ENCODE data around the gene SRSF7.
"Not testable (repeated sequence)": the region's sequence is repeated elsewhere in the genome, so short reads cannot be mapped to it uniquely, and the experiment has no call there.

Gene SRSF7

DNA sequence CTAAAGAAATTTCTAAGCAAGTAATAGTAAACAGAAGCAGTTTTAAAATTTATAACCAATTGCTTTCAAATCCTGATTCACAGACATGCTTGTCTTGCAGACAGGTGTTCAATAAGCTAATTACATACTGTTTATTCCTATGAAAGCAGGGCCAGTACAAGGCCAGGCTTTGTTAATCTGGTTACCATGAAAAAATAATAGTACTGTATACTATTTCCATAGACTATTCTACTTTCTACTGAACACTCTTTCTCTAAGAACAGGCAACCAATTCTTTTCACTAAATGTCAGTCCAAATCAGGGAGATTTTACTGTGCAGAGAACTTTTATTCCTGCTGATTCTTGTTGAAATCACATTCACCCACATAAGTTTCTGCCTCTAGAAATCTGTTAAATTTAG lies 2.9 kb upstream of the SRSF7 start:
- DNase-seq (ENCODE audit: low spot score): no peak

DNA sequence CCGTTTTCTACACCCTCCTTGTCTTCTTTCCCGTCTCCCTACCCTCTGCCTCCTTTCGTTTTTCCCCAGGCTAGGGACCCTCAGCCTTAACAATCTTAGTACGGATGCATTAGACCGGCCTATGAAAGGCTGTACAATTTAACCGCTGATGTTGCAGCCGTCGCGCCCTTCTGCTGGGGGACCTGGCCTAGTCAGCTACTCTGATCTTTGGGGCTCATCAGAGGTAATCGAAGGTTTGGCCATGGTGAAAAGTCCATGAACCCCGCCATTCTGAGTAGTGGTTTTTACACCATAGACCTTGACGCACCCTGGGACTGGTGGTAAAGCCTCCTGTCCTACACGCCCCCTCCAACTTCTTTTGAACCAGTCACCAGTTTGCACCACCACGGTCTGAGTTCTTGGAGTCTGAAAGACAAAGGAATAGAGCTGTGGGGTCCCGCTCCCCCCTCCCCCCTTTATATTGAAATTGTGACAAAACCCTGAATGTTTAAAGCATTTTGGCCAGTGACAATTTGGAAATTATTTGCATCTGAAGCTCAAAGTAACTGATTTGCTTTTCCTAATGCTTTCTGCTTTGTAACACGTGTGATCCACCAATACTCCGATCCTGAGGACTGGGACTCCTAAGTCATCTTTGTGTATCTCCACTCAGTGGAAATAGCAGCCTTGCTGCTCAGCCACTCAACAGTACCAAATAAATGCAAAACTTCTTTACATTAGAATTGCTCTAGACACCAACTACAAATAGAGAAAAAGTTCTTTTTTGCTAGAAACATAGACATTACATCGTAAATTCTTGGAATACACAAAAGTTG lies 642 bp upstream of the SRSF7 start:
- DNase-seq (ENCODE audit: low spot score): no peak

DNA sequence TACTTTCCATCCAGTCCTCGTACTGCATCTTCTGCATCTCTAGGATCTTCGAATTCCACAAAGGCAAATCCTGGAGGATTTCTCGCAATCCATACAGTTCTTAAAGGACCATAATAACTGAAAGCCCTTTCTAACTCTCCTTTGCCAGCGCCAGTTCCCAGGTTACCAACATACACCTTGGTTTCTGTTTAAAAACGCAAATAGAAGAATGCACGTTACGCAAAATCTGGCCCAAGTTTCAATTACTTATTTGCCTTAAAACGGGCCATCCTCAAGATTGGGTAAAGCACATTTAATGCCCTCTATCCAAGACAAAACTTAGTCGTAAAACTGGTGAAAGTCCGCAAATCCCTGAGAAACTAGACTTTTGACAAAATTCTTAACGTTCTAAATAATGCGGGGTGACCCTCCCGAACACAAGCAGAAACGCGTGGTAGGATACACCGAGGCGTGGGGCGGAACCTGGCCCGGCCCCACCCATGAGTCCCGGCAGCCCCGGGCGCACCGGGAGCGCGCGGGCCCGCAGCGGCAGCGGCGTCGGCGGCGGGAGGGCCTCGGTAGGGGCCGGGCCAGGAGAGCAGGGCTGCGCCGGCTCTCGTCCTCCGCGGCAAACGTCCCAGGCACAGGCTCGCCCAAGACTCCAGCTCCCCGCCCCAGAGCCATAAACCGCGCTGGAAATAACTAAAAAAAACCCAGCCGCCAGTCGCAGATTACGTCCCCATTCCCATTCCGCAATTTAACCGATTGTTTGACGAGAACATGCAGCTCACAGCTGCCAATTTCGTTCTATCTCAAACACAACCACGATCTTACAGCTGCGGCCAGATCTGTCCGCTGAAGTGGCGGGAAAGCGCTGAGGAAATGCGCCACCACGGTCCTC lies 910 bp downstream of the SRSF7 start:
- peak; percentile 39 for DNase-seq (ENCODE audit: low spot score)

DNA sequence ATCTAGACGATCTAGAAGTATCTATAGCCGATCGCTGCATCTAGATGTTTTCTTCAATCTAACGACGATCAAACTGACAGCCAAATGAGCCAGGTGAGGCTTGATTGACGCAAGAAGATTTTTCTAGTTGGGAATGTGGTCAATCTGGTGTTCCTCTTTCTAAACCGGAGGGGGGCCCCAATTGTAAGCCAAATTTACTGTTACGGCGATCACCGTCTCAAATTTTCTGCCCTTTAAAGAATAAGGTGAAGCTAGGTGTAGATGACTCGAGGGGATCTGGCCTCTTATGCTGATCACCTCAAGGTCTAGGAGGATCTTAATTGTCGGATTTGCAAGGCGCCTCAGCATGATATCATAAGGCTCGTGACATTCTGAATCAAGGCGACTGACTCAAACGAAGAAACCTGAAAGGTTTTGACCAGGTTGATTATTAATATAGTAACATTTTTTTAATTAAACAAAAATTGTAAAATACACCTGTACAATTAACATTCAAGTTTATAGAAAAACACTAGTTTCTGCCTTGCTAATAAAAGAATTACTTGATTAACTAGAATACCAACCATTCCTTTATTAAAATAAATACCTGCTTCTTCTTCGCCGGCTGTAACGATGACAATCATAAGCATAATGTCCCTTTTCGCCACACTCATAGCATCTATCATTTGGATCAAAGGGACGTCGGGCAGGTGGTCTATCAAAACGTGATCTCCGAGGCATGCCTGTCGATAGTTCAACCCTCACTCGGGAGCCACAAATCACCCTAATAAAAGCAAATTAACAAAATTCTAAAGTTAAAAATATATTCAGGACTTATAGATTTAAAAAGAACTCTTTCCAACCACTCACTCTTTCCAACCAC lies 2.0 kb downstream of the SRSF7 start:
- no peak for DNase-seq (ENCODE audit: low spot score)

DNA sequence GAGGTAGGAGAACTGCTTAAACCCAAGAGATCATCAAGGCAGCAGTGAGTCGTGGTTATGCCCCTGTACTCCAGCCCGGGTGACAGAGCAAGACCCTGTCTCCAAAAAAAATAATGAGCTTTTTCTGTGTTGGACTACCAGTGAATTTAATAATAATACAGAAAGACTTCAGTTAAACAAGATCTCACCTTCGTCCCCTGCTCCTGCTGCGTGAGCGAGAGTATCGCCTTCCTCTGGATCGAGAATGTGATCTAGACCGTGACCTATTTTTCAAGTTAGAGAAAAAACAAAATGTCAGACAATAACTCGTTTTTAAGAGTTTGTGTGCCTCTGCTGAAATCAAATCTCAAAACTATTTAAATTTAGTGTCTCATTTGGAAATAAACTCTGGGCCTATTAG lies 2.8 kb downstream of the SRSF7 start:
- DNase-seq (ENCODE audit: low spot score): no peak

DNA sequence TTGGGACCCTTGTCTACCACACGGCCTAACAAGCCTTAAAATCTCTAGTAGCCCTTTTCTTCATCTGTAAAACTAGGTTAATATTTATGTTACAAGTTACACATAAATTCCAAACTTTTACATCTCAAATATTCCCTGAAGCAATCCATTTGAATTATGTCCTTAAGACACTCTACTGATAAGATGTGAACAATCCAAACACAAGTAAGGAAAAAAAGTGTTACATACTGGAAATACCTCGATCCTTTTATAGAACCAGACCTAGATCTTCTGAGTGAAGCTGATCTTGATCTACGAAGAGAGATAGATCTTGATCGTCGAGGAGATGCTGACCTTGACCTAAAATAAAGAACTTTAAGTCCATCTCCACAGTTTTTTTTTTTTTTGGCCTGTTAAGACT lies 3.3 kb downstream of the SRSF7 start:
- DNase-seq (ENCODE audit: low spot score): no peak

DNA sequence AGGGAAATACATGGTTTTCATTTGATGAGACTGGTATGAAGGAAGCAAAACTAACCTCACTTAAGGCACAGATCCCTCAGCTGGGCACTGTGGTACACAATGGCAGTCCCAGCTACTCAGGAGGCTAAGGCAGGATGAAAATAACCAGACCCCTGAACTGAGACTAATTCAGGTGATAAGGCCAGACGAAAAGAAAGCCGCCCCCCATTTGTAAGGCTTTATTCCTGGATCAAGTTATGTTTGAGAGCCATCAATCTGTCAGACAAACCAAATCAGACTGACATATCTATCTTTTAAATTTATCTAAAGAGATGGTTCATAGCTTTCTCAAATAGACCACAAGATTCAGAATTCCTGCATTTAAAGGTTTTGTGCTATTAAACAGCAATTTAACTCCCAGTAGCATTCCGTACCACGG lies 4.1 kb downstream of the SRSF7 start:
- no peak for DNase-seq (ENCODE audit: low spot score)

DNA sequence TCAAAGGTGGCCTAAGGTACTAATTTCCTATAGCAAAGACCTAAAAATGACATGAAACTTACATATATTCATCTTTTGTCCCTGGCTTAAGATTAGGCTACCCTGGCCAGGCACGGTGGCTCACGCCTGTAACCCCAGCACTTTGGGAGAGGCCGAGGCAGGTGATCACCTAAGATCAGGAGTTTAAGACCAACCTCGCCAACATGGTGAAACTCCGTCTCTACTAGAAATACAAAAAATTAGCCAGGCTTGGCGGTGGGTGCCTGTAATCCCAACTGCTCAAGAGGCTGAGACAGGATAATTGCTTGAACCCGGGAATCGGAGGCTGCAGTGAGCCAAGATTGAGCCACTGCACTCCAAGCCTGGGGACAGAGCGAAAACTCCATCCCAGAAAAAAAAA lies 5.9 kb downstream of the SRSF7 start:
- DNase-seq (ENCODE audit: low spot score): no peak

DNA sequence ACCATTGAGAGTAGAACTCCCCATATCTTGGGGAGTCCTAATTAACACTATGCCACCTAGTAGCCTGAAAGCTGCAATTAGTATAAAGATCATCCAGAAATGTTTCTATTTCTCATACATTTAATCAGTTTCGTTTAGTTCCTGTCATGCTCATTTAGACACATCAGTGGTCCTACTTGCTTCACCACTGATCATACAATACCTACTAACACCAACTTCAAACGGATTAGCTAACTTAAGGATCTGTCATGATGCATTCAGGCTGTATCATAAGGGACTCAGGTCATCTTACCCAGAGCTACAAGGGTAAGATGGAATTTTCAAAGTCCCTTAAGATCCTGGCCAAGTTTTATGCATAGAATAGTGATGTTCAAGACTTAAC lies 6.8 kb downstream of the SRSF7 start:
- DNase-seq (ENCODE audit: low spot score): no peak

DNA sequence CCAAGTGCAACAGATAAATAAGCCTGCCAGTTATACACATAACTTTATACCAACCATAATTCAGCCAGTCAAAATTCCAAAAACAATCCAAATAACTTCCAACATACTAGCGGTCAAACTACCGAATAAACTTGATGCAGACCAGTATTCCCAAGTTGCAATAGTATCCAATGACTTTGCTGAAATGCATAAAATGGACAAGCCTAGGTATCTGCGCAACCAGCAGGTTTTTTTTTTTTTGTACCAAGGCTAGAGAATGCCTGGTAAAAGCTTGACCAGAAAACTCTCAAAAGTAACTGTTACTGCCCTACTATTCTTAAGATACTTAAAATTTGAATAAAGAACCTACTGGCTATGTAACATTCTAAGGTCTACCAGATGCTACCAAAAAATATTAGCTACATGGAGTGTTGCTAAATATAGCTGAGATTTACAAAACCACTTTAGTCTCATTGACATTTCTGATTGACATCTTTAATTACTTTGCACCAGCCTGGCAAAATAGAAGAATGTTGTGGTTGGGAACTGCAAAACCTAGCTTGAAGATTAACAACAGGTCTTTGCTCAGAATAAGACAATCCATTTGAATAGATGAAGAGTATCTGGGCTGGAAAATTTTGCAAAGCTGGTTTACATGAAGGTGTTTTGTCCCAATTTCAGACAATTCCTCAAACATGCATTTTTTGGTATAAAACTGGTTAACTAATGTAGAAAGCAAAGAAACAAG lies 7.3 kb downstream of the SRSF7 start:
- no peak for DNase-seq (ENCODE audit: low spot score)

DNA sequence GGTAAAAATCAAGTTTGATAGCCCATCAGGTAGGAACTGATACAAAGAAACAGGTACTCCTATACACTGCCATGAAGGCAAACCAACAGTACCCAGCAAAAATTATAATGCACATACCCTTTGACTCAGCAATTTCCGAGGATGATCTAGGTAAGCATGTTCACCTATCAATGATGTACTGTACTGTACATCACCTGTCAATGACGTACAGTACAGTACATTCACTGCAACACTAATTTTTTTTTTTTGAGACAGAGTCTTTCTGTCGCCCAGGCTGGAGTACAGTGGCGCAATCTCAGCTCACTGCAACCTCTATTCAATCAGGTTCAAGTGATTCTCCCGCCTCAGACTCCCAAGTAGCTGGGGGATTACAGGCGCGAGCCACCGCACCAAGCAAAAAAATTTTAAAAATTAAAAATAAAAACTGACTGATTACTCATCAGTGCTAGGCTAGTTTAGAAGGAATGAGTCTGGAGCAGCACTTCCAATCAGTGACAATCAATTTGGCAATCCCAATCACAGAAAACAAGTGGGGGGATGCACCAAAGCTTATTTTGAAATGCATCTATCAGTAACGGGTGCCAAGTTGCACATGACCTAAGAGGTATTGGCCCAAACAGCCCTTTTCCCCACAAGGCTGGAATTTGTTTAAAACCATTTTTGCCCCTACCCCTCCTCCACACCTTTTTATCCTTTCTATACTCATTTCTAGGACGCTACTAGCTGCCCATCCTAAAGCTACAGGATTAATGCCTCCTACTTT lies 8.2 kb downstream of the SRSF7 start:
- DNase-seq (ENCODE audit: low spot score): no peak

DNA sequence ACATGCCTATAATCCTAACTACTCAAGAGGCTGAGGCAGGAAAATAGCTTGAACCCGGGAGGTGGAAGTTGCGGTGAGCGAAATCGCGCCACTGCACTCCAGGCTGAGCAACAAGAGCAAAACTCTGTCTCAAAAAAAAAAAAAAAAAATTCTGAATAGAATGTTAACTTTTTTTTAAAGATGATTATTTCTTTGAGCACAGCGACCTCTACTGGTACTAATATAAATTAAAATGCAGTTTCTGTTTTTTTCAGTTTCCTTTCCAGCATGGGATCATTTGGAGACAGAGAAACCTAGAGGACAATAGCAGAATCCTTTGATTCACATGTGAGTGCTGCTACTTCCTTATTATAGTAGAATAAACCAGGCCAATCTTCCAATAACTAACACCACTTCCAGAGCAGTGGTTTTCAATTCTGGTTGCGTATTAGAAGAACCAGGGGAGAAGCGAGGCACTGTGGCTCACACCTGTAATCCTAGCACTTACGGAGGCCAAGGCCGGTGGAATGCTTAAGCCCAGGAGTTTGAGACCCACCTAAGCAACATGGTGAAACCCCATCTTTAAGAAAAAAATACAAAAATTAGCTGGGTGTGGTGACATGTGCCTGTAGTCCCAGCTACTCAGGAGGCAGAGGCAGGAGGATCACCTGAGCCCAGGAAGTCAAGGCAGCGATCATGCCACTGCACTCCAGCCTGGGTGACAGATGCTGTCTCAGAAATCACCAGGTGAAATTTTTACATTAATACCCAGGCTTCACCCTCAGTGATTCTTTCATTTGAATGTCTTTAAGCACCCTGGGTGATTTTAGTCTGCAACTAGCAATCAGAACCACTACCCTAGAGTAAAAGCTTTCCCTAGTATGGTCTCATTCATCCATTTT lies 10.1 kb downstream of the SRSF7 start:
- peak; percentile 76 for DNase-seq (ENCODE audit: low spot score)

DNA sequence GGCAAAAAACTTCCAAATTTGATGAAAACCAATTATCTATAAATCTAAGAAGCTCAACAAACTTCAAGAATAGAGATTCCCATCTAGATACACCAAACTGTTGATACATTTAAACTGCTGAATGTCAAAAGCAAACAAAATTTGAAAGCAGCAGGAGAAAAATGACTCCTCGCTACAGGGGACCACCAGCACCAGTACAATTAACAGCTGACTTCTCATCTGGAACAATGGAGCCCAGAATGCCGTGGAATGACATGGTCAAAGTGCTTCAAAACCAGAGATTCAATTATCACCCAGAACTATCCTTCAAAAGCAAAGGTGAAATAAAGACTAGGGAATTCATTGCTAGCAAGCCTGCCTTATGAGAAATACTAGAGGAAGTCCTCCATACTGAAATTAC lies 11.6 kb downstream of the SRSF7 start:
- no peak for DNase-seq (ENCODE audit: low spot score)

DNA sequence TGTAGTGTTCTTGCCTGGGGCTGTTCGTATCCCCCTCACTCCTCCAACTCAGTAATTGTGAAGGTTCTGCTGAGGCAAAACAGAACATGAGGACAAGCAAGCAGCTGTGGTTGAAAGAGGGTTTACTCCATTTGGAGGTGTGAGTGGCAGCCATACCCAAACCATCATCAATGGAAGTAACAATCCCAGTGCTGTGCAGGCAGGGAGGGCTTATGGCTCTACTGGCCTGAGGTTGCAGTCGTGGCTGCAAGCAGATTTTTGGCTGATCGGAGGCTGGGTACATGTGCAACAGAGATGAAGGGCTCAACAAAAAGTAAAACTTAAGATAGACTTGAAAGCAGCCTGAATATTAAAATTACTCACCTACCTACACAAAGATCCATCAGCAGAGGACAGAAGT lies 13.2 kb downstream of the SRSF7 start:
- DNase-seq (ENCODE audit: low spot score): no peak

DNA sequence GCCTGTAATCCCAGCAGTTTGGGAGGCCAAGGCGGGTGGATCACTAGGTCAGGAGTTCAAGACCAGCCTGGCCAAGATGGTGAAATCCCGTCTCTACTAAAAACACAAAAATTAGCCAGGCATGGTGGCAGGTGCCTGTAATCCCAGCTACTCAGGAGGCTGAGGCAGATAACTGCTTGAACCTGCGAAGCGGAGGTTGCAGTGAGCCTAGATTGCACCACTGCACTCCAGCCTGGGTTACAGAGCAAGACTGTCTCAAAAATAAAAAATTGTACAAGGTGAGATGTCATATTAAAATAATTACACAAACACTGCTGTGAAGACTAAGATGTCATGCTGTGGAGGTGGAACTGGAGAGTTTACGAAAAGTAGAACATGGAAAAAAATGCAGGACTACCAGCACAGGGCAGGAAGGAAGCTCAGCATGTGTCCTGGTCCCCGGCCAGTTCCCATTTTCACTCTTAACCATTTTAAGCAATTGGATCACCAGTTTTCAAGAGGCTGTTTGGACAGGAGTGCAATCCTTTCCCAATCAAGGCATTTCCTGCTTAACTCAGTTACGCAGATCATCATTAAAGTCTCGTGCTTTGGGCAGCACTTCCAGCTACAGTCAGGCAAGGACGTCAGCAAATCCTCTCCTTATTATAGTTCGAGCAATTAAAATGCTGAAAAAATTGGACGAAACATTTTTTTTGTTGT lies 14.0 kb downstream of the SRSF7 start:
- not testable (repeated sequence) for DNase-seq (ENCODE audit: low spot score)

DNA sequence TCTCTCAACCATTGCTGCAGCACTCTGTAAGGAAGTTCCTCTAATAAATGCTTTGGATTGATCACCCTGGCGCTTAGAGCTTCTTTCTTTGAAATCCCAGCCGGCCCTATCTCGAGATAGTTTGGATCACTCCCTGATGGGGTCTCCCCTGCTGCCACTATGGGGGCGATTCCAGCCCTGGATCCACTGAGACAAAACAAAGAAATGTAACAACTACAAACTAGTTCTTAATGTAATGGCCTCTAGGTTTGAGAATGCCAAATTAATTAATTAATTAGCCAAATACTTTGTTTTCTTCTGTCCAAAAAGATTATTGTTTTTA lies 15.2 kb downstream of the SRSF7 start:
- DNase-seq (ENCODE audit: low spot score): no peak

DNA sequence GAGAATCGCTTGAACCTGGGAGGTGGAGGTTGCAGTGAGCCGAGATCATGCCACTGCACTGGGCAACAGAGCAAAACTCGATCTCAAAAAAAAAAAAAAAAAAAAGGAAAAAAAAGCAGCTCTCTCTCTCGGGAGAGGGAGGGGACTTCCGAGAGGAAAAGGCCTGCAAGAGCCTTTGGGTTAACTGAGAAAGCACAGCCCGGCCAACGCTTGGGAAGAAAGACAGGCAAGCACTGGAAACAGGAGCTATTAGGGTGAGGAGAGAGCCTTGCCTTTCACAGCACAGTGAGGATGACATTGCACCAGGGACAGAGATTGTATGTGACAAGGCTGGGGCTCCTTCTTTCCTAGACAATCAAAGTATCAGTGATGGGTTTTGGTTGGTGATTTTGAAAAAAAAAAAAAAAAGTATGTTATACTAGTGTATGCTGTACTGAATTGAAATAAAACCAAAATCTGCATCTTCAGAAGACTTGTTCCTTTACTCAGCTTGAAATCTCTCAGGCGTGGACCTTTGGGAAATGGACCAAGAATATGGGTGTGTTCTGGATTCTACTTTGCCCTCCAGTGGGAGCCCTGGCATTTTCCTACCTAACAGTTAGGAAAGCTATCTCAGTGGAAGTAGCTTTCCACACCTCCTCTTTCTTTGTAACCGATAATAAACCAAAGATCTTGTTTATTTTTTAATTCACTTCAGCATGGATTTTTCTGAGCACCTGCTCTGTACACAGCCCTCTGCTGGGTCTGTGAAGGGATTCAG lies 16.7 kb downstream of the SRSF7 start:
- DNase-seq (ENCODE audit: low spot score): no peak

DNA sequence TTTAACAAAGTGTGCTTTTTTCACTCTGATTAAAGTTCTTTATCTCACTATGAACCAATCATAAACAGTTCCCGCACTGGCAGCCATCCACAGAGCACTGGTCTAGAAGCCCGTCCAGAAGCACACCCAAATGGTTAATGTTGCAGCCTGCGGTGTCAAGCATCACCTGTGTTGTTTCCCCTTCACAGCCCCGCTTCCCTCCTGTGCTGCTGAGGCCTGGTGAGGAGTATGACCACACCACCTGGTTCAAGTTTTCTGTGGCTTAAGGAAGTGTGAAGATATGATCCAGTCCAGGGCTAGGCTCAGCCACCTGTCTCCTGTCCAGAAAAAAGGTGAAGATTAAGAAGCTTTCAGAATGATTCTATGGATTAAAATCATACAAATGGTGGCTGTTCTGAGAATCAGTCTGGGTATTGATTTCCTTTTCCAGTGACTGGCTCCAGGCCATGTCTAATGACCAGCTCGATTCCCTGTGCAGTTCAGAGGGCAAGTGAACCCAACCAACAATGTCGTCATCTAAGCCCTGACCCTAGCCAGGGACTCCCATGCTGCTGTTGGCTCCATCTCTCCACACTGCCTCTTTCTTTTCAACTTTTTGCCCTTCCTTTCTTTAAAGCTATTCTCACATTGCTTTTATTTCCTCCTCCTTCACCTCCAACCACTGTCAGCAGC lies 17.7 kb downstream of the SRSF7 start:
- no peak for DNase-seq (ENCODE audit: low spot score)

Measured in SW480 (cell line).